ENCODE data around the gene KLHL26.

KLHL26 gene

DNA sequence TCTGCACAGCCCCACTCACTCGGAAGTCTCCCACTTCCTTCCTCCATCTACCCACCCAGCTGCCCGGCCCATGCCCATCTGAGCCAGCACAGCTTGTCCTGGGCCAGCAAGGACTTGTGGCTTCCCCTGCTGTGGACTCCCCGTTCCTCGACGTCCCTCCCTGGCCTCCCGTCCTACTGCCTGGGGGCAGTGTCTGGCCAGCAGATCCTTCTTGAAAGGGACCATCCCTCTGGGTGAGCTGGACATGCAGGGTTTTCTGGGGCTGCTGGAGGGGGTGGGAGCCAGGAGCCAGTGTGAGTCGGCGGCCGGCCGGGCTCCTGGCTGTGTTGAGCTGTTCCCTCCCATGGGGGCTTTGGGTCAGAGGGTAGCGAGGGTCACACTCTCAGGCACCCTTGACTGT lies 73.4 kb downstream of the KLHL26 start:
- H3K9me3 ChIP-seq (ENCODE audit: insufficient read depth, low read length), result no peaks in the 10 kb centered on the region
- no peaks in the 10 kb centered on the region for H3F3A ChIP-seq (ENCODE audit: insufficient read depth)
- TF ChIP-seq, protein P1, sequence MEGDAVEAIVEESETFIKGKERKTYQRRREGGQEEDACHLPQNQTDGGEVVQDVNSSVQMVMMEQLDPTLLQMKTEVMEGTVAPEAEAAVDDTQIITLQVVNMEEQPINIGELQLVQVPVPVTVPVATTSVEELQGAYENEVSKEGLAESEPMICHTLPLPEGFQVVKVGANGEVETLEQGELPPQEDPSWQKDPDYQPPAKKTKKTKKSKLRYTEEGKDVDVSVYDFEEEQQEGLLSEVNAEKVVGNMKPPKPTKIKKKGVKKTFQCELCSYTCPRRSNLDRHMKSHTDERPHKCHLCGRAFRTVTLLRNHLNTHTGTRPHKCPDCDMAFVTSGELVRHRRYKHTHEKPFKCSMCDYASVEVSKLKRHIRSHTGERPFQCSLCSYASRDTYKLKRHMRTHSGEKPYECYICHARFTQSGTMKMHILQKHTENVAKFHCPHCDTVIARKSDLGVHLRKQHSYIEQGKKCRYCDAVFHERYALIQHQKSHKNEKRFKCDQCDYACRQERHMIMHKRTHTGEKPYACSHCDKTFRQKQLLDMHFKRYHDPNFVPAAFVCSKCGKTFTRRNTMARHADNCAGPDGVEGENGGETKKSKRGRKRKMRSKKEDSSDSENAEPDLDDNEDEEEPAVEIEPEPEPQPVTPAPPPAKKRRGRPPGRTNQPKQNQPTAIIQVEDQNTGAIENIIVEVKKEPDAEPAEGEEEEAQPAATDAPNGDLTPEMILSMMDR (IDR thresholded peaks at IDR 0.05; ENCODE audit: insufficient read depth, low read length, poor library complexity, severe bottlenecking), result no peak
- no peak for TF ChIP-seq EZH2phosphoT487 (conservative IDR thresholded peaks at IDR 0.05; ENCODE audit: low read length)
- H3K4me3 ChIP-seq (ENCODE audit: insufficient read depth, low read length, poor library complexity, severe bottlenecking), result no peak overlapping the region
- H2AFZ ChIP-seq (ENCODE audit: low read depth, low read length, severe bottlenecking), result no peak overlapping the region
- H3K27me3 ChIP-seq (ENCODE audit: low read length), result no peaks in the 10 kb centered on the region
- no peaks in the 10 kb centered on the region for H4K20me1 ChIP-seq (ENCODE audit: low read depth, low read length)
- no peaks in the 10 kb centered on the region for H3K36me3 ChIP-seq (ENCODE audit: low read length)
- H3K9me2 ChIP-seq (replicated peaks; ENCODE audit: insufficient read depth, low read length), result no peaks in the 10 kb centered on the region
- H3K27ac ChIP-seq (ENCODE audit: low read depth, low read length), result no peak overlapping the region
- H3K9ac ChIP-seq (ENCODE audit: low read length), result no peak overlapping the region
- H3K79me2 ChIP-seq (ENCODE audit: insufficient read depth, low read length), result peaks cover 3% of the 10 kb centered on the region; the same call in 1 of the 2 replicates
- no peak overlapping the region for H3K4me2 ChIP-seq (ENCODE audit: low read depth, low read length, poor library complexity, severe bottlenecking)

DNA sequence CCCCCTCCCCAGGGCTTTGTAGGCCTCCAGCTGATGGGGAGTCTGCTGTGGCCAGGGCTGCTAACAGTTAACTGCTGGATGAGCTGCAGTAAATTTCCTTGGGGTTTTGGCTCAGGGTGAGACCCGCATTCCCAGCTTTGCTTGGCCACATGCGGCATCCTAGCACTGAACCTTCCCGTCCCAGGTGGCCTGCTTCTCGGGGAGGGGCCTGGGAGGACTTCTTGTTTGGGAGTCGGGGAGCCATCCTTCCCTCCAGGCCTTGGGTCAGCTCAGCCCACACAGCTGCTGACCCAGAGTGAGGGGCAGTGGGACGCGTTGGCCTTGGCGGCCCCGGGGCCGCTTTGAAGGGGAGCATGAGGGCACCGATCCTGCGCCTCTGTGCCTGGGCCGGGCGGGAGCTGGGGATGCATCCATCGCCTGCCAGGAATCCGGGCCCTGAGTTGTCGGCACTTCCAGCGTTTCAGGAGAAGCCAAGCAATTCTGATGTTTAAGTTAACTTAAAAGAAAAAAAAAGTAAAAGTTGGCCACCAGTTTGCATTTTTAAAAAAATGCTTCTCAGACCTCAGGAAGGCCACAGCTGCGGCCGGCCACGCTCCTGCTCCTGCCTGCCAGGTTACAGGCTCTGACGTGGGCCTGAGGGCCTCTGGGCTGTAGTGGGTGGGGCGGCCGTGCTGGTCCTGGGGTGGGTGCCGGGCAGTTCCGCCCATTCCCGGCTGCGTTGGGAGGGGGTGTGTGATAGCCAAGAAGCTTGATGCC lies 74.3 kb downstream of the KLHL26 start:
- Histone ChIP-seq H3K9me3 (ENCODE audit: insufficient read depth, low read length) (no peaks in the 10 kb centered on the region), H4K20me1 (ENCODE audit: low read depth, low read length) (no peaks in the 10 kb centered on the region), H3K27me3 (ENCODE audit: low read length) (no peaks in the 10 kb centered on the region), H3K27ac (ENCODE audit: low read depth, low read length) (no peak overlapping the region), H3K4me3 (ENCODE audit: insufficient read depth, low read length, poor library complexity, severe bottlenecking) (no peak overlapping the region), H3K4me2 (ENCODE audit: low read depth, low read length, poor library complexity, severe bottlenecking) (no peak overlapping the region), H3K9me2 (replicated peaks; ENCODE audit: insufficient read depth, low read length) (no peaks in the 10 kb centered on the region), H2AFZ (ENCODE audit: low read depth, low read length, severe bottlenecking) (no peak overlapping the region), H3K79me2 (ENCODE audit: insufficient read depth, low read length) (peaks cover 3% of the 10 kb centered on the region; the same call in 1 of the 2 replicates), H3F3A (ENCODE audit: insufficient read depth) (no peaks in the 10 kb centered on the region), H3K36me3 (ENCODE audit: low read length) (no peaks in the 10 kb centered on the region), H3K9ac (ENCODE audit: low read length) (no peak overlapping the region)
- TF ChIP-seq, protein P1 (IDR thresholded peaks at IDR 0.05; ENCODE audit: insufficient read depth, low read length, poor library complexity, severe bottlenecking), result no peak
- TF ChIP-seq EZH2phosphoT487 (conservative IDR thresholded peaks at IDR 0.05; ENCODE audit: low read length), result no peak

DNA sequence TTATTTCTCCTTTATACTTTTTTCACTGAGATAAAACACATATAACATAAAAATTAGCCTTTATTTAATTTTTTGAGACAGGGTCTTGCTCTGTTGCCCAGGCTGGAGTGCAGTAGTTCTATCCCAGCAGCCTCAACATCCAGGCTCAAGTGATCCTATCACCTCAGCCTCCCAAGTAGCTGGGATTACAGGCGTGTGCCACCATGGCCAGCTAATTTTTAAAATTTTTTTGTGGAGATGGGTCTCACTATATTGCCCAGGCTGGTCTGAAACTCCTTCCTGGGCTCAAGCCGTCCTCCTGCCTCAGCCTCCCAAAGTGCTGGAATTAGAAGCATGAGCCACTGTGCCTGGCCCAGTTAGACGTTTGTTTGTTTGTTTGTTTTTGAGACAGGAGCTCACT lies 75.1 kb downstream of the KLHL26 start:
- H3K9ac ChIP-seq (ENCODE audit: low read length), result no peak overlapping the region
- H4K20me1 ChIP-seq (ENCODE audit: low read depth, low read length), result no peaks in the 10 kb centered on the region
- no peak overlapping the region for H3K4me2 ChIP-seq (ENCODE audit: low read depth, low read length, poor library complexity, severe bottlenecking)
- H3K36me3 ChIP-seq (ENCODE audit: low read length), result no peaks in the 10 kb centered on the region
- H3K9me3 ChIP-seq (ENCODE audit: insufficient read depth, low read length), result no peaks in the 10 kb centered on the region
- no peaks in the 10 kb centered on the region for H3K27me3 ChIP-seq (ENCODE audit: low read length)
- no peak overlapping the region for H3K27ac ChIP-seq (ENCODE audit: low read depth, low read length)
- TF ChIP-seq, protein P1 (IDR thresholded peaks at IDR 0.05; ENCODE audit: insufficient read depth, low read length, poor library complexity, severe bottlenecking), result no peak
- TF ChIP-seq EZH2phosphoT487 (conservative IDR thresholded peaks at IDR 0.05; ENCODE audit: low read length), result no peak
- no peaks in the 10 kb centered on the region for H3K9me2 ChIP-seq (replicated peaks; ENCODE audit: insufficient read depth, low read length)
- H3F3A ChIP-seq (ENCODE audit: insufficient read depth), result no peaks in the 10 kb centered on the region
- no peak overlapping the region for H3K4me3 ChIP-seq (ENCODE audit: insufficient read depth, low read length, poor library complexity, severe bottlenecking)
- H2AFZ ChIP-seq (ENCODE audit: low read depth, low read length, severe bottlenecking), result no peak overlapping the region
- H3K79me2 ChIP-seq (ENCODE audit: insufficient read depth, low read length), result no peaks in the 10 kb centered on the region

All from SU-DHL-6 (cell line).